Fibroblast of skin of left quadriceps (primary cell): ENCODE results near the gene STAT3.
"Not testable (repeated sequence)": the region's sequence is repeated elsewhere in the genome, so short reads cannot be mapped to it uniquely, and the experiment has no call there.

Source experiments
- DNase-seq, 2 experiments: peaks; one replicate each; pipeline ENCODE4 v3.0.0-alpha.2; 2013; ENCODE audit warnings: low read depth in 2 of 2

Gene STAT3

DNA sequence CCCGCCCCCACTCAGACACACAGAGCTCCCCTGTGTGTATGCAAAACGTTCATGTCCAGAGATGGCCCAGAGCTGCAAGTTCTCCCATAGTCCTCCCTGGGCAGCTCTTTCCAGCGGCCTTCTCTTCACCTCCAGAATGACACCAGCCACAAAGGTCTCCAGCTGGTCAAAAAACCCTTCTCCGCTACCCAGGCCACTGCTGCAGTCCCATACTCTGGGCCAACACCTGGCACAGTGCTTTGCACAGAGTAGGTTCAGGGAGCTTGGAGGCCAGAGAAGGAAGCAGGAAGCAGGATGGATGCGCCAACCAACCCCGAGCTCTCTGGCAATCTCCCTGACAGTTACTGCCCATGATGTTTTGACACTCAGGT lies 110.9 kb downstream of the STAT3 start:
- DNase-seq, result no peak

DNA sequence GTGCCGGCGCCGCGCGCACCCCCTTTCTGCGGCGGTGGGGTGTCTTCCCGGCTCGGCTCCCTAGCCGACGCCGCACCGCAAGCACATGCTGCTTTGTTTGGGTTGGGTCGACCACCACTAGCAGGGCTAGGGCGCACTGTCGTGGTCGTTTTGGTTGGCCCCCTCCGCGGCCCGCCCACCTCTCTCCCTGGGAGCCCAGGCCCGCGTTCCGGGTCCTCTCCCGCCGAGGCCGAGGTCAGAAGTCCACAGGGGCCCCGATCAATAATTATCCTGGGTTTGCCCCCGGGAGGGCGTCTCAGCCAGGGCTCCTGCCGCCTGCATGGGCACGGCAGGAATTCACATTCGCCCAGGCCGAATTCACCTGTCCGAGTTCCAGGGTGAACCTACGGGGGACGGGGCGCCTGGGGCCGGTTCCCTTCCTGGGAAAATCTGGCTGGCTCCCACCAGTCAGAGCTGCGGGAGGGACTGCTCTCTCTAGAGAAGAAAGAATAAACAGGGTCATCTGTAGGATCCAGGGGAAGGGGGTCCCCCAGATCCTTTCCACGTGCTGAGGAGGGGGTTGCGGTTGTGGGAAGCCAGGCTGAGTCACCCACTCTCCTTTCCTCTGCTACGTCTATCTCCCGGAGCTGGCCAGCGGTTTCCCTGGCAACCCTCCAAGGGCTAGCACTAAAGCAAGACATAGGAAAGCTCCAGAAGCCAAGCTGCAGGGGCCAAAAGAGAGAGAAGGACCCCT lies 111.5 kb downstream of the STAT3 start:
- peak; percentile 48 to 57 for DNase-seq

DNA sequence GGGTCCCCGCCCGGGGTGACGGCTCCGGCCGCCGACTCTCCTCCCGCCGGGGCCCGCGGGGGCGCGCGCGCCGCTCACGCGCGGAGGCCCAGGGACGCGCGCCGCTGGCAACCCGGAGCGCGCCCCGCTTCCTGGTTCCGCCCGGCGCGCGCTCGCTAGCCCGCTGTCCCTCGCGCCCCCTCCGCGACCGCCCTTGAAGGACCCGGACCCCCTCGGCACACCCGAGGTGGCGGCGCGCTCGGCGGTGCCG lies 112.0 kb downstream of the STAT3 start, which contains the start of gene STAT5B:
TSS of gene STAT5B (minus strand) at position 33 of the 250 bp plus-strand sequence. CDS start 44,264 bp downstream, outside the sequence.
- no peak for DNase-seq

DNA sequence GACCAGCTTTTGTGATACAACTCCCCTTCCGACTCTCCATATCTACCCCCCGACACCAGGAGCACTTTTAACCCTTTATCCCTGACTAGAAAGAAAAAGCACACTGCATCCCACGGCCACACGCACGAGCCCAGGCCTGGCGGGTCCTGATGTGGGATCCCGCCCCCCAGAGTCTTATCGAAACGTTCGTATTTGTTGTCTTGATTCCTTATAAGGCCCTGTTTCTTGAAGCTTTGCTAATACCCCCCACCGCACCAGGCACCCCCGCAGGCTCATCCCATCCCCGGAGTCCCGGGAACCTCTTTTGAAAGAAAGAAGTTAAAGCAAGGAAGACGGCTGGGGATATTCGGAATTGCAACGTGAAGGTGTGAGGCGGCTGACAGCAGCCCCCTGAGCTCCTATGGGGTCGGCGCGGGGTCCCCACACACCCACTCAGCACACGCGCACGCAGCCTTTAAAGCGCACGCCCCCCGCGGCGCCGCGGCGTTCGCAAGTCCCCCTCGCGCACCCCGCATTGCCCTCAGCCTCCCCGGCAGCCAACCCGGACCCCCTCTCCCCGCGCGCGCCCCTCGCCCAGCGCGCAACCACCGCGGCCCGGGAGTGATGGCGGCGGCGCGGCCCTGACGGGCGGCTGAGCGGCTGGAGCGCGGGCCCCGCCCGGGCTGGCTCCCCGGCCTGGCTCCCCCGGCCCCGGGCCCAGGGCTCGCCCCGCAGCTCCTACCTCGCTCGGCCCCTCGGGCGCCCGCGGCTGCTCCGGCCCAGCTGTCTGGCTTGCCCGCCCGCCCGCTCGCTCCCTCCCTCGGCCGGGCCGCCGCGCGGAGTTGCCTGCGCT lies 112.5 kb downstream of the STAT3 start:
- no peak for DNase-seq

DNA sequence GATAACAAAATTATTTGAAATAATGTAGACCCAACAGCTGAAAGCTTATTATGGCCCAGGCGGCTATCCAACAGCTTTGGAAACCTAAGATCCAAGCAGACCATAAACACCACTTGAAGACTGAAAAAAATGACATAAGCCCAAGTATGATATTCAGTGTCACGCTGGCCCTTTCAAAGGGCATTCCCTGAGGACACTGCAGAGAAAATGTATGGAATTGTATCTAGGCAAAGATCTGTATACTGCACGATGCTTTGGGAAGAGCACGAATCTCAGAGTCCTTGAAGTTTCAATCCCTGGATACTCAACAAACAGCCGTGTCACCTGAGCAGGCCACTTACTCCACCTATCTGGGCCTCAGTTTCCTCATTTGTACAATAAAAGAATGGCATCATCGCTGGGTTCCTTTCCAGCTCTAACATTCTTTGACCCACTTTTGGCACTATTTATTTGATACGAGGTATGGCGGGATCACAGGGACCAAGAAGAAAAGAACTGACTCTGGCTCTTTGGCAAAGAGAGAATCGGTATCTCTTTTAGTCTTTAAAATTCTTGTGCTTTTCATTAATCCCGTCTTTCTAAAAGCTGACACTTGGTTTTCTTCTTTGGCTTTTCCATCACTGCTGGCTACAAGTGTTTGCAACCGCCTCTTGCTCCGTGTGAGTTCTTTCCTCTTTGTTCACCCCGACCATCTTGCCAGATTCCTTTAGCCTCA lies 113.3 kb downstream of the STAT3 start:
- no peak for DNase-seq

DNA sequence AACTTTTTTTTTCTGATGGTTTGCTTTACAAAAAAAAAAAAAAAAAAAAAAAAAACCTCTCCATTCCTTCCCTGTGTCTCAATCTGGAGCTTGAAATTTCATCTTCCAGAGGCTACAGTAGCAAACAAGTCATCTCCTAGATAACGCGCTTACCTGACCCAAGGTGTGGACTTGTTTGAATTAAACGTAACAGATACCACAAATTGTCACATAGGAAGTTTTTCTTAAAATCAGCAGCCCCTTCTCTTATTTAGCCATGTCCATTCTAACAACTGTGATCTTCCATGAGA lies 114.0 kb downstream of the STAT3 start:
- no peak for DNase-seq

DNA sequence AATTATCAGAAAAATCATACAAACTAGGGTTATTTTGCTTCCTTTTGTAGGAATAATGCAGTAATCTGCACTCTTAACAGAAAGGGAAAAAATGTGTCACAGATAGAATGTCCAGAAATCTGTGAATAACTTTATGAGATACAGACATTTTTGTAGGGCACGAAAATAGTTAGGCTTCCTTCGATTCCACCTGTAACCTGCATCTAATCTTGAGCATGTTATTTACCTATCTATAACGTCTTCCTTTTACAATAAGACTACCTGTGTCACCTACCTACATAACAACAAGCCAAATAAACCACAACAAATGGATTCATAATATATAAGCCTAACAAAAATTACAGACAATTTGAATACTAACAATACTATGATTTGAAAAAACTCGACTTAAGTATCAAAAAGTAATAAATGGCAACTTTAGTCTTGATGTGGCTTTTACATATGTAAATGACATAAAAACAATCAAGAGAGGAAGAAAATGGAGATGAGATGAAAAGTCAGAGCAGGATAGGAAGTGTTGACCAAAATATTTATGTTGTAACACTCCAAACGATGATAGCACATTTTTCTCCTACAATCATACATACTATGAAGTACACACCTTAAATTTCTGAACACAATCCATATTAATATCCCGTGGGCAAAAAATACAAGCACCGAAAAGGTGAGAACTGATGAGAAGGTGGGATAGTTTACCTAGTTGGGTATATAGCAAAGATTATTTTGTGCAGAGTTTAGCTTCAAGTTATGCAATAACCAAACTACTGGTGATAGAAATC lies 114.6 kb downstream of the STAT3 start:
- no peak for DNase-seq

DNA sequence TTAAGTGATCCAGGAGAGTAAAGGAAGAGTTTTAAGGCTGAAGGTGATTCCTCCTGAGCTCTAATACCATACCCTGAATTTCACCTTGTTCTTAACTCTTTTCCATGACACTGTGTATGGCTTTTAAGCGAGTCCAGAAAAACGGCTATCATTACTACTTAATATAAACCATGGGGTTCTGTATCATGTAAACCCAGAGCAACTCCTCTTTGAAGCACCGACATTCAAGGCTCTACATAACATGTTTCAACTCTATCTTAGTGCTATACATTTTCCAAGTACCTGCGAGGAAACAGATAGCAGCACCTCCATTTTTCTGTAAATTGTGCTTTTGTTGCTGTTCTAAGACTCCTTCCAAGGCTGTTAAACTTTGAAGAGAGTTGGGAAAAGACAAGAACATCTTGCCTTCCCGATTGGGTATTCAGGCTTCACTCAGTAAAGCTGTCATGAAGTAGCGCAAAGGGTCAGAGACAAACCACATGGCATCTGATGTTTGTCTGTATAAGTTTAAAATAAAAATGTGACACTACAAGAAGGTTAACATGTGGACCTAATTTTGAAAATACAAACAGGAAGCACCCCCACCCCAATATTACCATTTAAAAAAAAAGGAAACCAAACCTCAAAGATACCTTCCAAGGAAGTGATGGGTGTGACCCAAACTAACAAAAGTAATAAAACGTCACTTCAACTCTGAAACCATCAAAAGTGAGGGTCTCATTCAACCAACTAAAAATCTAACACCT lies 115.9 kb downstream of the STAT3 start:
- DNase-seq, result no peak

DNA sequence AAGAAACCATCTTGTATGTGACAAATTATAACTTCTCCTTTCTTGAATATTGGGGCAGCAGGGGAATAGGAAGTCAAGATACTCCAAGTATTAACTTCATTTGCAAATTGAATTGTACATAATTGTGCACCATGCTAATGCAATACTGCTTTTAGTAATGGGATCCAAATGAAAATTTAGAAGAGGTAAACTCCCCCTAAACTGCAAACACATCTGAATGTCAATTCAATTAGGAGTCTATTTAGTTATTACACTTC lies 116.5 kb downstream of the STAT3 start:
- DNase-seq, result no peak

DNA sequence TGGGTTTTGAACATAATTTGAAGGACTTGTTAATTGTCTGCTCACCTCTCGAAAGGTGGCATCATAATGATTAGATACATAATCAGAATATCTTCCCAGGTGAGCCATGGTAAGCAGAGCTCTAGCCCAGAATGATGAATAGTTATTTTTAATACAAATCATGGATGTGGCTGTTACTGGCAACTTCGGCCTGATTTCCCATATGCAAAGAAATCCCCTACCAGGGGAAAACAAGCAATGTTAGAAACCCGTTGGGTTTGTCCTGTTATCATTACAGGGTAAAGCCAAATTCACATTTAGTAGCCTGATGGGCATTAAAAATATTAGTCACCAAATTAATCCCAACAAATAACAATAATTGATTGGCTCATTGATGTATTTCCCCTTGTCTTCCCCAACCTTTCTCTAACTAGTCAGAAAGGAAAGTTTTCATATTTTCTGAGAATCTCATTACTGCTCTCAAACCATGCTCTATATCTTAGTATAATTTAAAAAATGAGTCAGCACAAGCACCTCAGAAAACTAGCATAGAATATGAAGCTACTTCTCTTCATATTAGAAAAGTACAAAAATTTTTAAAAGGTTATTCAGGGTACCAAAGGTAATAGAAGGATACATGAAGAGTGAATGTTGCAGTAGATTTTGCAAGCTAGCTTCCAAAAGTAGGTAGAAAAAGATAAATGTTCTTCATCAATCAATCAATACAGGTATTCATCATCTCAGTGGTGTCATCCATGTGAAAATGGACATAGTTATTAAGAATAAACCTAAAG lies 117.0 kb downstream of the STAT3 start:
- no peak for DNase-seq

DNA sequence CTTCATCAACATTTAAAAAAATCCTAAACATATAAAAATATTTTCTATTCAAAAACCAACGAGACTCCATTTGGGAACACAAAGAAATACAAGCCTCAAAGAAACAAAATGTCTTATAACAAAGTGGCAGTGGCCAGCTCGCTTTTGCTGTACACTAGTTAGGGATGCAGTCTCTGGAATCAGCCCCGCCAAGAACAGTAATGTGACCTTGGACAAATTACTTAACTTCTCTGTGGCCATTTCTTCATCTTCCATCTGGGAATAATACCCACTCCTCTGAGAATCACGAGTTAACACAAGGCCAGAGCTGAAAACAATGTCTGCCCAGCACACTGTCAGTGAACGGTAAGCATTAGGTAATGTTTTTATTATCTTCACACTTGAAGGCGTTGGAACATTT lies 117.6 kb downstream of the STAT3 start:
- no peak for DNase-seq

DNA sequence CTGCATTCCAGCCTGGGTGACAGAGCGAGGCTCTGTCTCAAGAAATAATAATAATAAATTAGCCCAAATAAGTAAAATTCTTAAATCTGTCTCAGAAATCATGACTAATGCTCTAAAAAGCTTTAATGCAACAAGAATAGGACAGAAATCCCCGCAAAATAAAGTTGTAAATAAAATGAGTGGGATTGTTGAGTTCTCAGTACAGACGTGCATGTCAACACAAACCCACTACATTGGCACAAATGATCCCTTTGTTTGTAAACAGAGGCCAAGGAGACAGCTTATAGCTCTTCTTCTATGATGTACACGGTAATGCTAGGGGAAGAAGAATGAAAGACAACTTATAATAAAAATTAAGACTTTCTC lies 118.1 kb downstream of the STAT3 start:
- DNase-seq, result no peak

DNA sequence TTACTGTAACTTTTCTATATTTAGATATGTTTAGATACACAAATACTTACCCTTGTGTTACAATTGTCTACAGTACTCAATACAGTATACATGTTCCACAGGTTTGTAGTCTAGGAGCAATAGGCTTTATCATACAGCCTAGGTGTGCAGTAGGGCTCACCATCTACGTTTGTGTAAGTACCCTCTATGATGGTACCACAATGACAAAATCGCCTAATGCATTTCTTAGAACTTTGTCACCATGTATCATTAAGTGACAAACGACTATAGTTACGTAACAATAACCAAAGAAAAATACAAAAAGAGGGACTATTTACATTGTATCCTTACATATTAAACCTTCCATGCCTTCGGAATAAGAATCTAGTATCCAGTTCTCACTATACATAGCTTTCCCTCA lies 120.0 kb downstream of the STAT3 start:
- DNase-seq, result no peak

DNA sequence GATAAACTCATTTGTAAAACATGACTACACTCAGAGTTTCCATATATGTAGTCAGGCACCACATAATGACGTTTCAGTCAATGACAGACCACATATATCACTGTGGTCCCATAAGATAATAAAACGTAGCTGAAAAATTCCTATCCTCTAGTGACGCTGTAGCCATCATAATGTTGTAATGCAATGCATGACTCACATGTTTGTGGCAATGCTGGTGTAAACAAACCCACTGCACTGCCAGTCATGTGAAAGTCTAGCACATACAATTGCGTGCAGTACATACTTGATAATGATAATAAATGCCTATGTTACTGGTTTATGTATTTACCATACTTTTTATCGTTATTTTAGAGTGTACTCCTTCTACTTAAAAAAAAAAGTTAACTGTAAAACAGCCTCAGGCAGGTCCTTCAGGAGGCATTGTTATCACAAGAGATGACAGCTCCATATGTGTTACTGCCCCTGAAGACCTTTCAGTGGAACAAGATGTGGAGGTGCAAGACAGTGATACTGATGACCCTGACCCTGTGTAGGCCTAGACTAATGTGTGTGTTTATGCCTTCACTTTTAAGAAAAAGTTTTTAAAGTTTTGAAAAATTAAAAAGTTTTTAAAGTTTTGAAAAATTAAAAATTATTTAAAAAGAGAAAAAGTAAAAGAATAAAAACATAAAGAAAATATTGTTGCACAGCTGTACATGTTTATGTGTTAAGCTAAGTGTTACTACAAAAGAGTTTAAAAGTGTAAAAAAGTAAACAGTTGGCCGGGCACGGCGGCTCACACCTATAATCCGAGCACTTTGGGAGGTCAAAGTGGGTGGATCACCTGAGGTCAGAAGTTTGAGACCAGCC lies 121.1 kb downstream of the STAT3 start:
- DNase-seq, result peak; percentile 52 to 73

DNA sequence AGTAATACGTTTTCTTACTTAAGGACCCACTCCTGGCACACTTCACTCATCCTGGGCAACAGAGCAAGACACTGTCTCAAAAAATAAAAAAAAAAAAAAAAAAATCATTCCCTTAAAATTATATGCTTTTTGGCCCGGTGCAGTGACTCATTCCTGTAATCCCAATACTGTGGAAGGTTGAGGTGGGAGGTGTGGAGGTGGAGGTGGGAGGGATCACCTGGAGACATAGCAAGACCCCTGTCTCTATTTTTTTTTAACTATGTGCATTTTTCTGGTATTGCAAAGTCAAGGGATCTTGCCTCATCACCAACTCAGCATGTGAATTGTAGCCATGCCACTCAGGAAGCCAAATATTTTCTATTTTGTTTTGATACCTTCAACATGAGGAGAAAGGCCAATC lies 121.8 kb downstream of the STAT3 start:
- no peak for DNase-seq

DNA sequence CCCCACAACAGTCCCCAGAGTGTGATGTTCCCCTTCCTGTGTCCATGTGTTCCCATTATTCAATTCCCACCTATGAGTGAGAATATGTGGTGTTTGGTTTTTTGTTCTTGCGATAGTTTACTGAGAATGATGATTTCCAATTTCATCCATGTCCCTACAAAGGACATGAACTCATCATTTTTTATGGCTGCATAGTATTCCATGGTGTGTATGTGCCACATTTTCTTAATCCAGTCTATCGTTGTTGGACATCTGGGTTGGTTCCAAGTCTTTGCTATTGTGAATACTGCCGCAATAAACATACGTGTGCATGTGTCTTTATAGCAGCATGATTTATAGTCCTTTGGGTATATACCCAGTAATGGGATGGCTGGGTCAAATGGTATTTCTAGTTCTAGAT lies 123.9 kb downstream of the STAT3 start:
- DNase-seq, result not testable (repeated sequence)
